Loucy (cell line): ENCODE measurements around the gene ERC1.

Experiments used
- H2AFZ ChIP-seq: fragments of 200-600 bp; sonication (generic); 2 replicates; pipeline ENCODE4 v1.6.0; 2016; ENCODE audit warnings: antibody characterized with exemption, mild to moderate bottlenecking, low read length, moderate library complexity
- H3F3A ChIP-seq: fragments of 200-600 bp; 2 replicates; pipeline ENCODE4 v1.6.0; 2016; ENCODE audit warnings: antibody characterized with exemption, low read depth, mild to moderate bottlenecking
- H3K27me3 ChIP-seq: fragments of 200-600 bp; sonication (generic); 2 replicates; pipeline ENCODE4 v1.6.1; 2014; ENCODE audit warnings: low read length, mild to moderate bottlenecking; ENCODE audit not compliant: insufficient read depth, poor library complexity, severe bottlenecking
- H3K36me3 ChIP-seq: fragments of 200-600 bp; sonication (generic); 2 replicates; pipeline ENCODE4 v1.6.1; 2016; ENCODE audit warnings: low read length; ENCODE audit not compliant: insufficient read depth
- H3K4me1 ChIP-seq: fragments of 200-600 bp; sonication (generic); 2 replicates; pipeline ENCODE4 v1.5.1; 2014; ENCODE audit warnings: low read length, mild to moderate bottlenecking; ENCODE audit not compliant: insufficient read depth, poor library complexity, severe bottlenecking
- H3K4me2 ChIP-seq: fragments of 200-600 bp; sonication (generic); 2 replicates; pipeline ENCODE4 v1.6.0; 2014; ENCODE audit warnings: antibody characterized with exemption, low read length, low read depth, mild to moderate bottlenecking; ENCODE audit not compliant: poor library complexity, severe bottlenecking
- H3K4me3 ChIP-seq: fragments of 200-600 bp; sonication (generic); 2 replicates; pipeline ENCODE4 v1.5.1; 2014; ENCODE audit warnings: low read length, mild to moderate bottlenecking, mixed read lengths; ENCODE audit not compliant: poor library complexity, severe bottlenecking
- H3K79me2 ChIP-seq: fragments of 200-600 bp; sonication (generic); 2 replicates; pipeline ENCODE4 v1.6.1; 2014; ENCODE audit warnings: low read length; ENCODE audit not compliant: insufficient read depth
- H3K9ac ChIP-seq: fragments of 200-600 bp; sonication (generic); 2 replicates; pipeline ENCODE4 v1.6.0; 2014; ENCODE audit warnings: mild to moderate bottlenecking, low read depth, low read length, moderate library complexity; ENCODE audit not compliant: poor library complexity, severe bottlenecking
- H3K9me2 ChIP-seq: fragments of 200-600 bp; sonication (generic); replicated peaks from 2 replicates; pipeline ENCODE4 v1.6.1; 2016; ENCODE audit warnings: low read depth, low read length, mixed read lengths
- H3K9me3 ChIP-seq: fragments of 200-600 bp; sonication (generic); 2 replicates; pipeline ENCODE4 v1.6.1; 2014; ENCODE audit warnings: mild to moderate bottlenecking, antibody characterized with exemption, low read length, low read depth; ENCODE audit not compliant: insufficient read depth
- H4K20me1 ChIP-seq: fragments of 200-600 bp; sonication (generic); 2 replicates; pipeline ENCODE4 v1.6.0; 2014; ENCODE audit warnings: antibody characterized with exemption, low read length, mild to moderate bottlenecking; ENCODE audit not compliant: insufficient read depth, poor library complexity, severe bottlenecking
- CTCF ChIP-seq: fragments of 200-600 bp; sonication (generic); conservative IDR thresholded peaks from 2 replicates; pipeline ENCODE4 v1.5.1; 2014; ENCODE audit warnings: mild to moderate bottlenecking, antibody characterized with exemption, low read length
- EZH2phosphoT487 ChIP-seq: fragments of 200-600 bp; IDR thresholded peaks from 2 replicates; pipeline ENCODE4 v1.6.1; 2018; ENCODE audit warnings: antibody characterized with exemption, mild to moderate bottlenecking, moderate library complexity, borderline replicate concordance

Gene ERC1

GRCh38 chr12:1108276-1108675 lies 117.3 kb downstream of the ERC1 start:
- TF ChIP-seq CTCF (no peak), EZH2phosphoT487 (no peak)
- Histone ChIP-seq H3K27me3 (no peaks in the 10 kb centered on the region), H4K20me1 (no peaks in the 10 kb centered on the region), H3F3A (no peaks in the 10 kb centered on the region), H3K9me2 (no peaks in the 10 kb centered on the region), H3K9me3 (no peaks in the 10 kb centered on the region), H2AFZ (no peak overlapping the region), H3K36me3 (peaks cover 13% of the 10 kb centered on the region; the same call in 1 of the 2 replicates), H3K4me3 (no peak overlapping the region), H3K4me1 (peaks cover 2% of the 10 kb centered on the region), H3K79me2 (no peaks in the 10 kb centered on the region), H3K4me2 (no peak overlapping the region), H3K9ac (no peak overlapping the region)

- H3K4me2 ChIP-seq = no peak overlapping the region
- H3K27me3 ChIP-seq = no peaks in the 10 kb centered on the region
- H4K20me1 ChIP-seq = no peaks in the 10 kb centered on the region
- peaks cover 9% of the 10 kb centered on the region; the same call in 1 of the 2 replicates for H3K36me3 ChIP-seq
- H2AFZ ChIP-seq = no peak overlapping the region
- no peaks in the 10 kb centered on the region for H3K4me1 ChIP-seq
- no peaks in the 10 kb centered on the region for H3K9me3 ChIP-seq
- no peaks in the 10 kb centered on the region for H3K9me2 ChIP-seq
- no peaks in the 10 kb centered on the region for H3F3A ChIP-seq
- H3K79me2 ChIP-seq = no peaks in the 10 kb centered on the region
- no peak overlapping the region for H3K9ac ChIP-seq
- H3K4me3 ChIP-seq = no peak overlapping the region
- TF ChIP-seq EZH2phosphoT487 (no peak), CTCF (no peak)
Measured at GRCh38 chr12:1115484-1116231, 124.6 kb downstream of the ERC1 start.

- H3K9ac ChIP-seq = no peak overlapping the region
- H3K27me3 ChIP-seq = no peaks in the 10 kb centered on the region
- TF ChIP-seq CTCF (no peak), EZH2phosphoT487 (no peak)
- no peaks in the 10 kb centered on the region for H4K20me1 ChIP-seq
- no peaks in the 10 kb centered on the region for H3K79me2 ChIP-seq
- H3K4me2 ChIP-seq = no peak overlapping the region
- no peak overlapping the region for H2AFZ ChIP-seq
- H3K4me1 ChIP-seq = no peaks in the 10 kb centered on the region
- H3K4me3 ChIP-seq = no peak overlapping the region
- H3F3A ChIP-seq = no peaks in the 10 kb centered on the region
- H3K9me2 ChIP-seq = no peaks in the 10 kb centered on the region
- no peaks in the 10 kb centered on the region; the same call in 1 of the 2 replicates for H3K36me3 ChIP-seq
- H3K9me3 ChIP-seq = no peaks in the 10 kb centered on the region
Measured at GRCh38 chr12:1117371-1117770, 126.3 kb downstream of the ERC1 start.
